Skeletal muscle satellite cell (primary cell): ENCODE results near the gene CKLF. TPM values are rescaled to one million over a fixed set of nuclear protein-coding genes. Genes with fewer than 3 reads are reported as not detected.
"Not testable (repeated sequence)": the region's sequence is repeated elsewhere in the genome, so short reads cannot be mapped to it uniquely, and the experiment has no call there.

ENCODE experiments used
- H3K27me3 ChIP-seq: 2 replicates; pipeline ENCODE4 v1.7.0; 2013; ENCODE audit warnings: low read length; ENCODE audit not compliant: control insufficient read depth, insufficient read depth
- H3K36me3 ChIP-seq: 2 replicates; pipeline ENCODE4 v1.7.0; 2013; ENCODE audit warnings: mild to moderate bottlenecking, control low read depth, low read length; ENCODE audit not compliant: insufficient read depth
- H3K4me1 ChIP-seq: 2 replicates; pipeline ENCODE4 v1.7.0; 2013; ENCODE audit warnings: low read length; ENCODE audit not compliant: control insufficient read depth, insufficient read depth
- H3K4me2 ChIP-seq: 2 replicates; pipeline ENCODE4 v1.7.0; 2013; ENCODE audit warnings: mild to moderate bottlenecking, low read length
- H3K4me3 ChIP-seq: 2 replicates; pipeline ENCODE4 v1.7.0; 2013; ENCODE audit warnings: low read length
- H3K9ac ChIP-seq: 2 replicates; pipeline ENCODE4 v1.7.0; 2013; ENCODE audit warnings: mild to moderate bottlenecking, low read depth, low read length, moderate library complexity
- H3K9me3 ChIP-seq: replicated peaks from 2 replicates; pipeline ENCODE4 v1.7.0; 2013; ENCODE audit warnings: mild to moderate bottlenecking, control low read depth, low read length
- small RNA-seq: library from RNA; depleted of rRNA; stranded (forward); fragments of <200 nt; gene quantifications from one replicate; pipeline ENCODE3, GENCODE V24; 2012

The CKLF gene

DNA sequence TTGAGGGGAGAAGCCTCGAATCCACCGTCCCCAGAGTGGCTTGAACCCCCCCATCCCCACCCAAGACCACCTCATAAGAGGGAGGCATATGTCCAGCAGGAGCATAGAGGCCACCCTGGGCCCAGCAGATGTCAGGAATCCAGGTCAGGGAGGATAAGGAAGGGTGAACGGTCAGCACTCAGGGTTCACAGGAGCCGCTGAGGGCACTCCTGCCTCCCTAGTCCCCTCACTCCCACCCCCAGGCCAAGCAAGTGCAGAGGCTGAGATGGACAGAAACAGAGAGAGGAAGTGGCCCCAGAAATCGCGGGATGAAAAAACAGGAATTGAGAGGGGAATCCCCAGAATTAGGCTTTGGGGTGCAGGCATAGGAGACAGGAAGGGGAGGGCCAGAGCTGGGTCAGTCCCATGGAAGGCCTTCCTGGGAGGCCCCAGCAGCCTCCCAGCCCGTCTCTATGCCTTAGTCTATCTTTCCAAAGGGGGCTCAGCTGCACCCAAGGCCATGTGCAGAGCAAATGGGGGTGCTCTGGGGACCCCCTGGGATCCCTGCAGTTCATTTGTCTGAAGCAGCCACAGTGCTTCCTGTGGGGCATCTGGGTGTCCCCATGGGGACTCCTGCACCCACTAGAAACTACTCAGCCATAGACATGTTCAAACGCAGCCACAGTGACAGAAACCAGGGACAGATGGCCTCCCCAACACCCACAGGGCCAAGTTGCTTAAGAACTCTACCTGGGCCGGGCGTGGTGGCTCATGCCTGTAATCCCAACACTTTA lies 53.8 kb downstream of the CKLF start:
- H3K4me3 ChIP-seq, result peak overlapping the region; percentile 95
- peaks cover 24% of the 10 kb centered on the region for H3K36me3 ChIP-seq
- H3K9me3 ChIP-seq, result peaks cover 1% of the 10 kb centered on the region
- no peaks in the 10 kb centered on the region for H3K27me3 ChIP-seq
- H3K4me2 ChIP-seq, result peak overlapping the region; percentile 90
- peak overlapping the region; percentile 90 for H3K9ac ChIP-seq
- H3K4me1 ChIP-seq, result peaks cover 28% of the 10 kb centered on the region

DNA sequence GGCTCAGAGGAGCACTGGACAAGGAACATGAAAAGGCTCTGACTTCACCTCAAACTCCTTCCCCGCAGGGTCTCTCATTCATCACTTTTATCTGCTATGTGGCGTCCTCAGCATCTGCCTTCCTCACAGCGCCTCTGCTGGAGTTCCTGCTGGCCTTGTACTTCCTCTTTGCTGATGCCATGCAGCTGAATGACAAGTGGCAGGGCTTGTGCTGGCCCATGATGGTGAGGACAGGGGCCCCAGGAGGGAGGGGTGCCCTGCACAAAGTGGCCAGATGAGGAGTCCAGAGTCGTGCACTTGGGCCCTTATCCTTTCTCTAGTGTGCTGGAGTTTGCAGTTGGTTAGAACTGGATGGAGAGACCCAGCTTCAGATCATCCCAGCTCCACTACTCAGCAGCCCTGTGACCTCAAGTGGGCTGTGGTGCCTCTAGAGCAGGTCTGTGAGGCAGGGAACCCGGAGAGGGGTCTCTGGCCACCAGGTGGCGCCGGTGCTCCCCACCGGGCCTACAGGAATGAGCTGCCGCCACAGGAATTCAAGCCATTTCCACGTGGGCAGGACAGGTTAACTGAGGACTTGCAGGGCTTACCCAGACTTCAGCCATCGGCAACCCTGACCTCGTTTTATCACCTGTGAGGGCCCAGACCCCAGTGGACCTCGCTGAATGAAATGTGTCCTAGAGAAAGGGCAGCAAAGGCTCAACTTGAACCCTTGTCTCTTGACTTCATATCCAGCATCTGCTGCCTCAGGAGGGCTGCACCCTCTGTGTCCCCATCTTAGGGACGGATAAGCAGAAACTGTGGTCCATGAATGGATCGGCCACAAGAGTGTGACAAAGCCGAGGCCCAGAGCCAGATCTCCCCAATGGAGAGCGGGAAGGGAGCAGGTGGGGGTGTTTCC lies 56.1 kb downstream of the CKLF start:
- peak overlapping the region; percentile 11 for H3K9ac ChIP-seq
- no peak overlapping the region for H3K4me3 ChIP-seq
- no peaks in the 10 kb centered on the region for H3K9me3 ChIP-seq
- H3K36me3 ChIP-seq, result peaks cover 42% of the 10 kb centered on the region
- H3K27me3 ChIP-seq, result no peaks in the 10 kb centered on the region
- H3K4me1 ChIP-seq, result peaks cover 30% of the 10 kb centered on the region
- peak overlapping the region; percentile 17 for H3K4me2 ChIP-seq

GRCh38 chr16:66609139-66609510 lies 56.7 kb downstream of the CKLF start:
- Histone ChIP-seq H3K9me3 (no peaks in the 10 kb centered on the region), H3K4me1 (peaks cover 25% of the 10 kb centered on the region), H3K36me3 (peaks cover 45% of the 10 kb centered on the region), H3K9ac (peak overlapping the region; percentile 11), H3K27me3 (no peaks in the 10 kb centered on the region), H3K4me3 (no peak overlapping the region), H3K4me2 (peak overlapping the region; percentile 17)

DNA sequence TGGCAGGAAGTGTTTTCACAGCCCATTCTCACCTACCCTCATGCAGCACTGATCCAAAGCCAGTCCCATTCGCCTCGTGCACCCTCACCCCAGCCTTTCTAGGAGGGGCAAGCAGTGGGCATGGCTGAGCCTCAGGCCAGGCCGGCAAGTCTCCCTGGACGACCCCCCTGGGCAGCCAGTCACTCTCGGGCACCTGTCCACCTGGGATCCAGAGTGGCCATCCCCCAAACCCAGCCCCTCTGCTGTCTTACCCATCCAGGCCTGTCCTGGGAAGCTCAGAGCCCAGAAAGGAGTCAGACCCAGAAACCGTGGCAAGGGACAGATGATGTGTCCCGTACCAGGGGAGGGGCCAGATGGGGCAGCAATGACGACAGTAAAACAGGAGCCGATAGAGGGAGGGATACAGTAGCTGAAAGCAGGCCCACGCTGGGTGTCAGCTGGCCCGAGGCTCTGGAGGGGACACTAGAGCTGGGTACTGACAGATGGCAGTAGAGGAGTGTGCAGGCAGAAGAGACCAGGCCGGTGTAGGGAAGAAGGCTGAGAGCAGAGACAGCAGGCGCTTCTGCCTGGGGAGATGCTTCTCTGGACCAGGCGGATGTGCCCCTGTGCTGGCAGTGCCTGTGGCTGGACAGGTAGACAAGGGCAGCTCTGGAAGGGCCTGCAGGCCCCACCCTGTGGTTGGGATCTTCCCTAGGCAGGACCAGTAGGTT lies 57.9 kb downstream of the CKLF start:
- no peak overlapping the region for H3K4me3 ChIP-seq
- peaks cover 45% of the 10 kb centered on the region for H3K36me3 ChIP-seq
- H3K27me3 ChIP-seq, result no peaks in the 10 kb centered on the region
- H3K9ac ChIP-seq, result no peak overlapping the region
- H3K9me3 ChIP-seq, result no peaks in the 10 kb centered on the region
- H3K4me2 ChIP-seq, result no peak overlapping the region
- peaks cover 25% of the 10 kb centered on the region for H3K4me1 ChIP-seq

- H3K9ac ChIP-seq, H3K4me2 ChIP-seq, H3K27me3 ChIP-seq, H3K9me3 ChIP-seq, H3K4me3 ChIP-seq: not testable (repeated sequence)
- Histone ChIP-seq H3K36me3 (peaks cover 45% of the 10 kb centered on the region), H3K4me1 (peaks cover 21% of the 10 kb centered on the region)
These were observed 59.5 kb downstream of the CKLF start for GRCh38 chr16:66611911-66612310.

GRCh38 chr16:66612422-66612821 lies 60.0 kb downstream of the CKLF start:
- Histone ChIP-seq H3K4me3 (no peak overlapping the region), H3K9ac (no peak overlapping the region), H3K4me1 (peaks cover 26% of the 10 kb centered on the region), H3K9me3 (no peaks in the 10 kb centered on the region), H3K4me2 (no peak overlapping the region), H3K36me3 (peaks cover 45% of the 10 kb centered on the region), H3K27me3 (no peaks in the 10 kb centered on the region)

DNA sequence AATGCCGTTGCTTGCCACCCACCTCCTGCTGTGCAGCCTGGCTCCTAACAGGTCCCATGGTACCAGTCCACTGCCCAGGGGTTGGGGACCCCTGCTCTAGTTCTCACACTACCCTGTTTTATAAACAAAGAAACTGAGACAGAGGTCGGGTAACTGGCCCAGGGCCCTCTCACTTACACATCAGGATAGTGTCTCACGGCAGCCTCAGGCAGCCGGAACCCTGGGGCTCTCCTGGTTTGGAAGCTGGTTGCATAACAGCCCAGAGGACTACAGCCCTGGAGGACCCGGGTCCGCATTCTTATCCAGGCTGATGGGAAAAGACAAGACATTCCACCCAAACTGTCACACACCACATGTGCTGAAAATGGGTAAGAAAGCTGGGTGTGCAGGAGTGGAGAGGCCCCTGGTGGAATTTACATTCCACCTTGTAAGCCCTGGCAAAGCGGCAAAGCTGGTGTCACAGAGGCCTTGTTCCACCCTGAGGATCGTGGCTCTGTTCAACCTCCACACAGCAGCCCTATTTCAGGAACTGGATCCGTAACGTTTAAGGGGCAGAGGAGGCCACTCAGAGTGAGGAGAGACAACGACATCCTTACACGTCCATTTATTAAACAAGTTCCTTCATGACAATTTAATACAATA lies 61.9 kb downstream of the CKLF start:
- no peaks in the 10 kb centered on the region for H3K27me3 ChIP-seq
- H3K9ac ChIP-seq, result no peak overlapping the region
- no peak overlapping the region for H3K4me2 ChIP-seq
- H3K4me1 ChIP-seq, result peaks cover 34% of the 10 kb centered on the region
- H3K4me3 ChIP-seq, result no peak overlapping the region
- H3K9me3 ChIP-seq, result no peaks in the 10 kb centered on the region
- peaks cover 37% of the 10 kb centered on the region for H3K36me3 ChIP-seq

Small RNA genes within 50 kb of the gene (small RNA-seq; reads per million reads assigned to genes)
- not detected for gene CKLF-CMTM1
